NCI-H2107 treated with DMSO at 0.1 percent for 48 hours (cell line): ENCODE results near the gene ZNF576.
"Not testable (repeated sequence)": the region's sequence is repeated elsewhere in the genome, so short reads cannot be mapped to it uniquely, and the experiment has no call there.

ENCODE experiments used
- DNase-seq: peaks from one replicate; lab custom pipeline; 2025; ENCODE audit not compliant: unreplicated experiment; lab: John Stamatoyannopoulos, UW

The ZNF576 gene

GRCh38 chr19:43649514-43649913 lies 53.1 kb downstream of the ZNF576 start:
- DNase-seq: no peak

GRCh38 chr19:43650276-43650675 lies 53.9 kb downstream of the ZNF576 start:
- DNase-seq: not testable (repeated sequence)
